OCI-LY3 (cell line): ENCODE results near the gene BANP.

ENCODE experiments used
- H2AFZ ChIP-seq: fragments of 200-600, 300-600 bp; shearing (Covaris generic); 2 replicates; pipeline ENCODE4 v1.6.0; 2014; ENCODE audit warnings: antibody characterized with exemption, low read depth, low read length
- H3K27ac ChIP-seq: fragments of 200-600, 300-600 bp; sonication (generic); 2 replicates; pipeline ENCODE4 v1.5.1; 2014; ENCODE audit warnings: mild to moderate bottlenecking, low read length, moderate library complexity, mixed read lengths
- H3K27me3 ChIP-seq: fragments of 200-600, 300-600 bp; sonication (generic); 2 replicates; pipeline ENCODE4 v1.6.1; 2014; ENCODE audit warnings: low read depth, low read length, mixed read lengths
- H3K36me3 ChIP-seq: fragments of 200-600, 300-600 bp; sonication (generic); replicated peaks from 2 replicates; pipeline ENCODE3; 2014; ENCODE audit warnings: low read depth, low read length, mixed read lengths
- H3K4me1 ChIP-seq: fragments of 300-600, 200-600 bp; sonication (generic); 2 replicates; pipeline ENCODE4 v1.6.1; 2014; ENCODE audit warnings: low read length, mixed read lengths
- H3K4me2 ChIP-seq: fragments of 200-600, 300-600 bp; sonication (generic); 2 replicates; pipeline ENCODE4 v1.6.1; 2014; ENCODE audit warnings: low read length, mixed read lengths
- H3K4me3 ChIP-seq: fragments of 300-600, 200-600 bp; sonication (generic); 2 replicates; pipeline ENCODE4 v1.5.1; 2014; ENCODE audit warnings: antibody characterized with exemption, mild to moderate bottlenecking, low read length, moderate library complexity
- H3K79me2 ChIP-seq: fragments of 300-600, 200-600 bp; shearing (Covaris generic); 2 replicates; pipeline ENCODE4 v1.6.1; 2014; ENCODE audit warnings: mild to moderate bottlenecking, low read length, mixed read lengths
- H3K9ac ChIP-seq: fragments of 300-600, 200-600 bp; shearing (Covaris generic); 2 replicates; pipeline ENCODE4 v1.6.0; 2014; ENCODE audit warnings: mild to moderate bottlenecking, low read length, moderate library complexity
- H3K9me3 ChIP-seq: fragments of 200-600, 300-600 bp; shearing (Covaris generic); 2 replicates; pipeline ENCODE4 v1.6.1; 2014; ENCODE audit warnings: low read length, mixed read lengths; ENCODE audit not compliant: insufficient read depth
- H4K20me1 ChIP-seq: fragments of 200-600, 300-600 bp; sonication (generic); 2 replicates; pipeline ENCODE4 v1.6.1; 2016; ENCODE audit warnings: low read length, mixed read lengths; ENCODE audit not compliant: insufficient read depth
- CTCF ChIP-seq: fragments of 200-600, 300-600 bp; sonication (generic); IDR thresholded peaks from 2 replicates; pipeline ENCODE4 v1.5.1; 2014; ENCODE audit warnings: antibody characterized with exemption, low read length, low read depth
- EZH2phosphoT487 ChIP-seq: fragments of 200-600 bp; shearing (Covaris generic); IDR thresholded peaks from 2 replicates; pipeline ENCODE4 v1.6.1; 2018; ENCODE audit warnings: antibody characterized with exemption, mixed run types, low read depth

BANP gene

DNA sequence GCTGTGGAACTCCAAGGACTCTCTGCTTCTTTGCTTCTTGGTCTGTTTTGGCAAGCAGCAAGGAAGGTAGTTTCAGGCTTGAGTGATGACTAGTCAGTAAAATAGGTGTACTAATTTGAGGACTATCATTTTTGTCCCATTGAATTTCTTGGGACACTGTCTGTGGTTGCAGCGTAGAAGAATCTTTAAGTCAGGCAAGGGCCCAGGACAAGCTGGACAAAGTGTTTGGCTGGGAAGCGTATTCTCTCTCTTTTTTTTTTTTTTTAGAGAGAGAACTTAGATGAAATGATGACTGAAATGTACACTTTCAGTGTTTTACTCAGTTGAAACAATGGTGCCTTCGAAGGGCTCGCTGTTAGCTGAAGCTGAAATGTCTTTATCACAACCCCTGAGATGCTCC lies 105.0 kb downstream of the BANP start:
- Histone ChIP-seq H3K36me3 (peaks cover 13% of the 10 kb centered on the region), H3K27ac (no peak overlapping the region), H4K20me1 (no peaks in the 10 kb centered on the region), H3K9ac (no peak overlapping the region), H3K4me3 (no peak overlapping the region), H2AFZ (no peak overlapping the region), H3K9me3 (no peaks in the 10 kb centered on the region), H3K79me2 (no peaks in the 10 kb centered on the region), H3K4me1 (no peaks in the 10 kb centered on the region), H3K27me3 (no peaks in the 10 kb centered on the region), H3K4me2 (no peak overlapping the region)
- TF ChIP-seq EZH2phosphoT487 (no peak), CTCF (no peak)

DNA sequence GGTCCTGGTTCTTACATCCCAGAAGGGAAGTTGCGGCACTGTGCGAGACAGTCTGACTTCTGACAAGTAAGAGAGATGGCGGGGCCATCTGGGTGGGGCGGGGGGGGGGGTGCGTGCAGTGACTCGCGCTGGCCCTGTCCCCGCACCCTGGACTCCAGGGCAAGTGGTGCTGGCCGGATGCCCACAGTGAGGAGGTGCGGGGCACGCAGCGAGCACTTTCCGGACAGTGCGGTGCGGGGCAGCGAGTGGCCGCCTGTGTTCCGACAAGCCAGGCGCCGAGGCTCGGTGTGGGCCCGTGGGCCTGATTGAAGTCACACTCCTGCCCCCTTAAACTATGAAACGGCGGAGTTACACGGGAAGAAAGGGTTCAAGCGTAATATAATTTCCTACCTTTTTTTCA lies 106.4 kb downstream of the BANP start:
- Histone ChIP-seq H3K36me3 (peaks cover 5% of the 10 kb centered on the region), H3K9ac (no peak overlapping the region), H3K27me3 (no peaks in the 10 kb centered on the region), H3K4me3 (no peak overlapping the region), H4K20me1 (no peaks in the 10 kb centered on the region), H2AFZ (no peak overlapping the region), H3K4me1 (no peaks in the 10 kb centered on the region), H3K79me2 (no peaks in the 10 kb centered on the region), H3K4me2 (no peak overlapping the region), H3K27ac (no peak overlapping the region), H3K9me3 (no peaks in the 10 kb centered on the region)
- no peak for TF ChIP-seq CTCF
- TF ChIP-seq EZH2phosphoT487: no peak

GRCh38 chr16:88058136-88058535 lies 106.9 kb downstream of the BANP start:
- no peaks in the 10 kb centered on the region for H3K79me2 ChIP-seq
- H4K20me1 ChIP-seq: no peaks in the 10 kb centered on the region

GRCh38 chr16:88058817-88059216 lies 107.6 kb downstream of the BANP start:
- Histone ChIP-seq H3K4me3 (no peak overlapping the region), H3K4me2 (no peak overlapping the region), H3K36me3 (peaks cover 3% of the 10 kb centered on the region), H3K79me2 (no peaks in the 10 kb centered on the region), H3K4me1 (no peaks in the 10 kb centered on the region), H3K27ac (no peak overlapping the region), H2AFZ (no peak overlapping the region), H3K27me3 (no peaks in the 10 kb centered on the region), H3K9ac (no peak overlapping the region), H4K20me1 (no peaks in the 10 kb centered on the region), H3K9me3 (no peaks in the 10 kb centered on the region)
- TF ChIP-seq EZH2phosphoT487 (no peak), CTCF (no peak)

More at GRCh38 chr16:88058136-88058535, 106.9 kb downstream of the BANP start:
- H3K36me3 ChIP-seq: peaks cover 3% of the 10 kb centered on the region
- H3K4me3 ChIP-seq: no peak overlapping the region
- no peaks in the 10 kb centered on the region for H3K9me3 ChIP-seq
- no peak overlapping the region for H3K9ac ChIP-seq
- no peak overlapping the region for H3K27ac ChIP-seq
- no peak for TF ChIP-seq EZH2phosphoT487
- H2AFZ ChIP-seq: no peak overlapping the region
- no peaks in the 10 kb centered on the region for H3K4me1 ChIP-seq
- H3K4me2 ChIP-seq: no peak overlapping the region
- no peaks in the 10 kb centered on the region for H3K27me3 ChIP-seq
